AG04450 (cell line): ENCODE data around the gene FGD5. TPM values are rescaled to one million over a fixed set of nuclear protein-coding genes. Genes with fewer than 3 reads are reported as not detected.
"Not testable (repeated sequence)": the region's sequence is repeated elsewhere in the genome, so short reads cannot be mapped to it uniquely, and the experiment has no call there.

ENCODE experiments used
- CTCF ChIA-PET: fragments of 300-600, 350-600 bp; formaldehyde crosslinking; extraction: SDS; loops from one replicate; lab custom pipeline; 2022; ENCODE audit warnings: antibody characterized with exemption, inconsistent platforms; lab: Charles Lee
- POLR2A ChIA-PET: fragments of 350-600 bp; formaldehyde crosslinking; extraction: SDS; loops from one replicate; lab custom pipeline; 2021; ENCODE audit warnings: antibody characterized with exemption, inconsistent platforms; lab: Yijun Ruan, JAX
- DNase-seq: peaks from one replicate; pipeline ENCODE4 v3.0.0-alpha.2; 2011; ENCODE audit warnings: low read depth, low spot score
- H3K27ac ChIP-seq: one replicate; pipeline ENCODE4 v1.5.1; 2012; ENCODE audit warnings: low read depth, low read length, control low read depth
- H3K27me3 ChIP-seq: one replicate; pipeline ENCODE4 v1.6.0; 2012; ENCODE audit warnings: low read length; ENCODE audit not compliant: control insufficient read depth, insufficient read depth
- H3K4me3 ChIP-seq: 2 replicates; pipeline ENCODE4 v1.5.1; 2011; ENCODE audit warnings: mild to moderate bottlenecking, low read depth, low read length, control low read depth
- H3K9me3 ChIP-seq: 2 replicates; pipeline ENCODE4 v1.5.1; 2012; ENCODE audit warnings: low read length; ENCODE audit not compliant: control insufficient read depth, insufficient read depth
- CTCF ChIP-seq: IDR thresholded peaks from 2 replicates; pipeline ENCODE4 v1.5.1; 2011; ENCODE audit warnings: low read depth, low read length, control low read depth, inconsistent platforms
- polyA plus RNA-seq: library from polyadenylated mRNA; depleted of rRNA; stranded (reverse); fragments of >200 nt; gene quantifications from 2 replicates; pipeline ENCODE4 v1.2.3, GENCODE V29; 2011

FGD5 gene
- polyA plus RNA-seq, 1 experiment = not detected

DNA sequence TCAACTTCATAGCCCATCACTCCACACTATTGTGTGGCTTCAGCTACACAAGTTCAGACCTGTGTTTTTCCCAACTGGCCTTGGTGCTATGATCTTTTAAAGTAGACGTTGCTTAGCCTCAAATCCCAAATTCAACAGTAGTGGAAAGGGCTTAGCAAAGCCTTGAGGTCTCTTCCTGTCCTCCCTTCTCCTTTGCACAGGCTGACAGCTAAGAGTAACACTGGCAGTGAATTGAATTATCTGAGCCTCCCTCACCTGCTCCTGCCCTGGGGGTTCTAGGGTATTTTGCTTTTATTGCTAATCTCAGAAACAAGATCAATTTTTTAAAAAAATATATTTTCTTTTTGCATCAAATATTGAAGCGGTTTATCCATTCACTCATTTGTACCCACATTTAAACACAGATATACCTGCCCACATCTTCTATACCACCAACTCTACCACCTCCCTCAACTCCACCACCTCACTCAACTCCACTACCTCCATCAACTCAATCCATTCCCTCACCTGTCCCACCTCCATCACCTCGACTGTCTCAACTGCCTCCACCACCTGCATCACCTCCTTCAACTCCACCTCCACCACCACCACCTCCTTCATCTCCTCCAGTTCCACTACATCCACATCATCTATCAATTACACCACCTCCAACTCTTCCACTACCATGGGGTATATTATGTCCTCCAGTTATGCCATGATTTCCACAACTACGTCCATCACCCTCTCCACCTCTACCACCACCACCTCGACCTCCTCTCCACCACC, 10.1 kb upstream of the FGD5 start:
- DNase-seq = no peak
- no peak for TF ChIP-seq CTCF
- H3K9me3 ChIP-seq = no peaks in the 10 kb centered on the region
- ChIA-PET CTCF (no interaction called here), POLR2A (no interaction called here)
- peaks cover 29% of the 10 kb centered on the region for H3K27me3 ChIP-seq
- H3K4me3 ChIP-seq = no peak overlapping the region
- H3K27ac ChIP-seq = no peak overlapping the region

- H3K9me3 ChIP-seq, DNase-seq, H3K27ac ChIP-seq, CTCF ChIA-PET, POLR2A ChIA-PET, H3K4me3 ChIP-seq: not testable (repeated sequence)
- H3K27me3 ChIP-seq = peaks cover 34% of the 10 kb centered on the region
These were observed 9.2 kb upstream of the FGD5 start for GRCh38 chr3:14809611-14810010.

DNA sequence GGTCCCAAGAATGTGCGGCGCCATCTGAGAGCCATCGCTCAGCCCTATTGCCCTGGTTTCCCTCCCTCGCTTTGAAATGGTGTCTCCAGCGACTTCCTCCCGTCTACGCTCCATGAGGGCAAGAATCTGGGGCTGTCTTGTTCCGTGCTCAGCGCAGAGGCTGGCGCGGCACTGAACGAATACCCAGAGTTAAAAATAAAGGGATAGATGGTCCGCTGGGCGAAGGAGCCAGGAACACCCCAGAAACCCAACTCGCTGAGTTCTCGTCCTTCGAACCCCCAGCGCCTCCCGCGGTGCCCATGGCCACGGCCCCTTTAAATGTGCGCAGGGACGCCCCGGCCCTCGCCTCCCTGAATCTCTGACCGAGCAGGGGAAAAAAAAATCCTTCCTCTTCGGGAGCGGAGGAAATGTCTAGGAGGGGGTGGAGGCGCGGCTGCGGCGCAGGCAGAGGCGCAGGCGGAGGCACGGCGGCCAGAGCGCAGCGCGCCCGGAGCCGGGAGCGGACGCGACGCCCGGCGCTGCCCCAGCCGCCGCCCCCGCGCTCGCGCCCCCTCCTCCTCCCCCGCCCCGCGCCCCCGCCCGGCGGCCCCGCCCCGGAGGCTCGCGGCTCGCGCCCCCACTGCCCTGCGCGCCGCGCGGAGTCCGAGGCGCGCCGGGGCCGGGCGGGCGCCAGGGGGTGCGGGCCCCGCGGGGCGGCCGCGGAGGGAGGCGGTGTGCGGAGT, 8.5 kb upstream of the FGD5 start:
- ChIA-PET POLR2A (no interaction called here), CTCF (no interaction called here)
- Histone ChIP-seq H3K4me3 (no peak overlapping the region), H3K27me3 (peaks cover 34% of the 10 kb centered on the region), H3K9me3 (no peaks in the 10 kb centered on the region), H3K27ac (no peak overlapping the region)
- TF ChIP-seq CTCF = no peak
- no peak for DNase-seq

GRCh38 chr3:14810801-14811661, 7.7 kb upstream of the FGD5 start:
- ChIA-PET CTCF (no interaction called here), POLR2A (no interaction called here)
- no peak for TF ChIP-seq CTCF
- no peaks in the 10 kb centered on the region for H3K9me3 ChIP-seq
- DNase-seq = no peak
- H3K4me3 ChIP-seq = no peak overlapping the region
- H3K27me3 ChIP-seq = peaks cover 34% of the 10 kb centered on the region
- no peak overlapping the region for H3K27ac ChIP-seq

GRCh38 chr3:14811684-14812083, 7.1 kb upstream of the FGD5 start:
- H3K27ac ChIP-seq = no peak overlapping the region
- ChIA-PET POLR2A (no interaction called here), CTCF (no interaction called here)
- no peak for TF ChIP-seq CTCF
- DNase-seq = no peak
- H3K4me3 ChIP-seq = no peak overlapping the region
- no peaks in the 10 kb centered on the region for H3K9me3 ChIP-seq
- H3K27me3 ChIP-seq = peaks cover 34% of the 10 kb centered on the region
